HL-60 (cell line): ENCODE data around the gene STOX2.

Experiments used
- DNase-seq, 2 experiments: peaks; one replicate each; pipeline ENCODE4 v3.0.0-alpha.2; 2010 to 2020; ENCODE audit warnings: low read depth in 1 of 2, low spot score in 1 of 2
- H3K27ac ChIP-seq: fragments of 250-450 bp; sonication (Bioruptor Pico); replicated peaks from 2 replicates; pipeline ENCODE4 v1.5.1; 2020; ENCODE audit warnings: mild to moderate bottlenecking, moderate library complexity
- H3K27me3 ChIP-seq: fragments of 250-450 bp; sonication (Bioruptor Pico); 2 replicates; pipeline ENCODE4 v1.5.1; 2021; ENCODE audit warnings: mild to moderate bottlenecking, moderate library complexity; ENCODE audit not compliant: insufficient read depth, poor library complexity, severe bottlenecking
- H3K4me3 ChIP-seq: replicated peaks from 2 replicates; pipeline ENCODE4 v1.5.1; 2011; ENCODE audit warnings: mild to moderate bottlenecking, control low read depth, low read length; ENCODE audit not compliant: insufficient read depth
- GABPA ChIP-seq: IDR thresholded peaks from 2 replicates; pipeline ENCODE4 v1.6.1; 2012; ENCODE audit warnings: low read depth
- POLR2AphosphoS5 ChIP-seq: IDR thresholded peaks from 2 replicates; pipeline ENCODE4 v1.6.1; 2012; ENCODE audit warnings: low read depth
- SPI1 ChIP-seq: IDR thresholded peaks from 2 replicates; pipeline ENCODE4 v1.6.1; 2012; ENCODE audit warnings: low read depth, mild to moderate bottlenecking, borderline replicate concordance
- TF ChIP-seq, protein P1 (sequence below): IDR thresholded peaks from one replicate; pipeline ENCODE4 v1.5.1; 2011; ENCODE audit warnings: low read length, control low read depth, inconsistent platforms; ENCODE audit not compliant: insufficient read depth
- TF ChIP-seq, protein P2 (sequence below): IDR thresholded peaks from 2 replicates; pipeline ENCODE4 v1.6.1; 2012; ENCODE audit warnings: low read depth; ENCODE audit not compliant: insufficient replicate concordance

The STOX2 gene

DNA sequence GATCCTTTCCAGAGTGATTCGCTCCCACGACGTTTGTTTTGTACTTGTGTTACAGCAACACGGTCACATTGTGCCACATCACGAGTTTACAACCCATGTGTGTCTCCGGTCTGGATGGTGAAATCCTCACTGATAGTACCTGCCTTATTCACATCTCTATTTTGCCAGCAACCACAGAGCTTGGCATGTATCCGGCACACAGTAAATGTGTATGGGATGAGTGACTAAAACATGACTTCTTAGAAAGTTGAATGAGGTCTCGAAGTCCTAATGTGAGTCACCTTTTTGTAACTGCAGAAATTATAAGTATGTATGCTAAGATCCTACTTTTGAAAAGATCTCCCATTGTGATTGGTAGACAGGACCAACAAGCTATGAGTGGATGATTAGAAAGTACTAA is 7.5 kb downstream of the STOX2 start:
- H3K27me3 ChIP-seq, result peaks cover 7% of the 10 kb centered on the region
- DNase-seq, result no peak
- H3K4me3 ChIP-seq, result no peak overlapping the region
- TF ChIP-seq, protein P1, sequence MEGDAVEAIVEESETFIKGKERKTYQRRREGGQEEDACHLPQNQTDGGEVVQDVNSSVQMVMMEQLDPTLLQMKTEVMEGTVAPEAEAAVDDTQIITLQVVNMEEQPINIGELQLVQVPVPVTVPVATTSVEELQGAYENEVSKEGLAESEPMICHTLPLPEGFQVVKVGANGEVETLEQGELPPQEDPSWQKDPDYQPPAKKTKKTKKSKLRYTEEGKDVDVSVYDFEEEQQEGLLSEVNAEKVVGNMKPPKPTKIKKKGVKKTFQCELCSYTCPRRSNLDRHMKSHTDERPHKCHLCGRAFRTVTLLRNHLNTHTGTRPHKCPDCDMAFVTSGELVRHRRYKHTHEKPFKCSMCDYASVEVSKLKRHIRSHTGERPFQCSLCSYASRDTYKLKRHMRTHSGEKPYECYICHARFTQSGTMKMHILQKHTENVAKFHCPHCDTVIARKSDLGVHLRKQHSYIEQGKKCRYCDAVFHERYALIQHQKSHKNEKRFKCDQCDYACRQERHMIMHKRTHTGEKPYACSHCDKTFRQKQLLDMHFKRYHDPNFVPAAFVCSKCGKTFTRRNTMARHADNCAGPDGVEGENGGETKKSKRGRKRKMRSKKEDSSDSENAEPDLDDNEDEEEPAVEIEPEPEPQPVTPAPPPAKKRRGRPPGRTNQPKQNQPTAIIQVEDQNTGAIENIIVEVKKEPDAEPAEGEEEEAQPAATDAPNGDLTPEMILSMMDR, result no peak
- TF ChIP-seq SPI1 (no peak), GABPA (no peak), POLR2AphosphoS5 (no peak)
- TF ChIP-seq, protein P2, sequence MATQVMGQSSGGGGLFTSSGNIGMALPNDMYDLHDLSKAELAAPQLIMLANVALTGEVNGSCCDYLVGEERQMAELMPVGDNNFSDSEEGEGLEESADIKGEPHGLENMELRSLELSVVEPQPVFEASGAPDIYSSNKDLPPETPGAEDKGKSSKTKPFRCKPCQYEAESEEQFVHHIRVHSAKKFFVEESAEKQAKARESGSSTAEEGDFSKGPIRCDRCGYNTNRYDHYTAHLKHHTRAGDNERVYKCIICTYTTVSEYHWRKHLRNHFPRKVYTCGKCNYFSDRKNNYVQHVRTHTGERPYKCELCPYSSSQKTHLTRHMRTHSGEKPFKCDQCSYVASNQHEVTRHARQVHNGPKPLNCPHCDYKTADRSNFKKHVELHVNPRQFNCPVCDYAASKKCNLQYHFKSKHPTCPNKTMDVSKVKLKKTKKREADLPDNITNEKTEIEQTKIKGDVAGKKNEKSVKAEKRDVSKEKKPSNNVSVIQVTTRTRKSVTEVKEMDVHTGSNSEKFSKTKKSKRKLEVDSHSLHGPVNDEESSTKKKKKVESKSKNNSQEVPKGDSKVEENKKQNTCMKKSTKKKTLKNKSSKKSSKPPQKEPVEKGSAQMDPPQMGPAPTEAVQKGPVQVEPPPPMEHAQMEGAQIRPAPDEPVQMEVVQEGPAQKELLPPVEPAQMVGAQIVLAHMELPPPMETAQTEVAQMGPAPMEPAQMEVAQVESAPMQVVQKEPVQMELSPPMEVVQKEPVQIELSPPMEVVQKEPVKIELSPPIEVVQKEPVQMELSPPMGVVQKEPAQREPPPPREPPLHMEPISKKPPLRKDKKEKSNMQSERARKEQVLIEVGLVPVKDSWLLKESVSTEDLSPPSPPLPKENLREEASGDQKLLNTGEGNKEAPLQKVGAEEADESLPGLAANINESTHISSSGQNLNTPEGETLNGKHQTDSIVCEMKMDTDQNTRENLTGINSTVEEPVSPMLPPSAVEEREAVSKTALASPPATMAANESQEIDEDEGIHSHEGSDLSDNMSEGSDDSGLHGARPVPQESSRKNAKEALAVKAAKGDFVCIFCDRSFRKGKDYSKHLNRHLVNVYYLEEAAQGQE, result no peak
- H3K27ac ChIP-seq, result no peak overlapping the region

DNA sequence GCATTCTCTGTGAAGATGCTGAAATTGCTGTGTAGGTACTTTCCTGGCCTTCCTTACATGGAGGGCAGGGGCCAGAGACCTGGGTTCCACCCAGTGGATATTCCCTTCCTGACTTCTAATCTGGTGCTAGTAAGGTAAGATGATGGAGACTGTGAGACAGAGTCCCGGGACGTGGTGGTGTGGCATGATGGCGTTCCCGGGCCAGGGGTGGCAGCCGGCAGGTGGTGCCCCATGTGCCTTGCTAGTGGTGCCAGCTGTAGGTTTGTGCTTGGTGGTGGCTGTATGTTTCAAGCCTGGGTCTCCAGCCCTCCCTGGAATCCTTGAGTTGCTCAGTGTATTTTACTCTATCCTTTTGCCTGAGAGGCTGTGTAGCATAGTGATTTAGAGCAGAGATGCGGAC is 10.9 kb downstream of the STOX2 start:
- Histone ChIP-seq H3K27me3 (no peaks in the 10 kb centered on the region), H3K4me3 (no peak overlapping the region), H3K27ac (no peak overlapping the region)
- no peak for DNase-seq
- TF ChIP-seq SPI1 (no peak), POLR2AphosphoS5 (no peak), GABPA (no peak)
- TF ChIP-seq, protein P2, result no peak
- TF ChIP-seq, protein P1, result no peak

DNA sequence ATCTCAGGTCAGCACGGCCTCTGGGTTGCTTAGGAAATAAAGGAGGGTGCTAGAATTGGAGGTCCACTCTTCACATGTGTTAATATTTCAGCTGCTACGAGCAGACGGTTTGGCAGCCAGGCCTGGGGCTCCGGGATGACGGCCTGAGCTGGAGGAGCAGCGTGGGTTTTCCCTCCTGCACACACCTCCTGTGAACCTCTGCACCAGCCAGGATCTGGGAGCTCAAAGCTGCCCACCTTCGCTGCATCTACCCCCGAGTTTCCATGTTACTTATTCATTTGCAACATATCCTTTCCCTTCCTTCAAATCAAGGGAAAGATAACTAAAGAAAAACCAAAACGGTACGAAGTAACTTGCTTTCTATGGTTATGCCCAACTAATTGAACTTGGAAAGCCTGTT is 13.6 kb downstream of the STOX2 start:
- DNase-seq, result no peak
- TF ChIP-seq, protein P1, result no peak
- TF ChIP-seq POLR2AphosphoS5 (no peak), SPI1 (no peak), GABPA (no peak)
- TF ChIP-seq, protein P2, result no peak
- Histone ChIP-seq H3K27ac (no peak overlapping the region), H3K27me3 (no peaks in the 10 kb centered on the region), H3K4me3 (no peak overlapping the region)
